HL-60 (cell line): ENCODE data around the gene SLC27A2.

Experiments used
- DNase-seq, 2 experiments: peaks; one replicate each; pipeline ENCODE4 v3.0.0-alpha.2; 2010 to 2020; ENCODE audit warnings: low read depth in 1 of 2, low spot score in 1 of 2
- H3K27ac ChIP-seq: fragments of 250-450 bp; sonication (Bioruptor Pico); replicated peaks from 2 replicates; pipeline ENCODE4 v1.5.1; 2020; ENCODE audit warnings: mild to moderate bottlenecking, moderate library complexity
- H3K27me3 ChIP-seq: fragments of 250-450 bp; sonication (Bioruptor Pico); 2 replicates; pipeline ENCODE4 v1.5.1; 2021; ENCODE audit warnings: mild to moderate bottlenecking, moderate library complexity; ENCODE audit not compliant: insufficient read depth, poor library complexity, severe bottlenecking
- H3K4me3 ChIP-seq: replicated peaks from 2 replicates; pipeline ENCODE4 v1.5.1; 2011; ENCODE audit warnings: mild to moderate bottlenecking, control low read depth, low read length; ENCODE audit not compliant: insufficient read depth
- GABPA ChIP-seq: IDR thresholded peaks from 2 replicates; pipeline ENCODE4 v1.6.1; 2012; ENCODE audit warnings: low read depth
- POLR2AphosphoS5 ChIP-seq: IDR thresholded peaks from 2 replicates; pipeline ENCODE4 v1.6.1; 2012; ENCODE audit warnings: low read depth
- SPI1 ChIP-seq: IDR thresholded peaks from 2 replicates; pipeline ENCODE4 v1.6.1; 2012; ENCODE audit warnings: low read depth, mild to moderate bottlenecking, borderline replicate concordance
- TF ChIP-seq, protein P1 (sequence below): IDR thresholded peaks from 2 replicates; pipeline ENCODE4 v1.6.1; 2012; ENCODE audit warnings: low read depth; ENCODE audit not compliant: insufficient replicate concordance
- TF ChIP-seq, protein P2 (sequence below): IDR thresholded peaks from one replicate; pipeline ENCODE4 v1.5.1; 2011; ENCODE audit warnings: low read length, control low read depth, inconsistent platforms; ENCODE audit not compliant: insufficient read depth

SLC27A2 gene

GRCh38 chr15:50189633-50190032 lies 7.6 kb downstream of the SLC27A2 start:
- DNase-seq: no peak
- H3K4me3 ChIP-seq: no peak overlapping the region
- no peaks in the 10 kb centered on the region for H3K27me3 ChIP-seq
- H3K27ac ChIP-seq: no peak overlapping the region
- TF ChIP-seq, protein P1, sequence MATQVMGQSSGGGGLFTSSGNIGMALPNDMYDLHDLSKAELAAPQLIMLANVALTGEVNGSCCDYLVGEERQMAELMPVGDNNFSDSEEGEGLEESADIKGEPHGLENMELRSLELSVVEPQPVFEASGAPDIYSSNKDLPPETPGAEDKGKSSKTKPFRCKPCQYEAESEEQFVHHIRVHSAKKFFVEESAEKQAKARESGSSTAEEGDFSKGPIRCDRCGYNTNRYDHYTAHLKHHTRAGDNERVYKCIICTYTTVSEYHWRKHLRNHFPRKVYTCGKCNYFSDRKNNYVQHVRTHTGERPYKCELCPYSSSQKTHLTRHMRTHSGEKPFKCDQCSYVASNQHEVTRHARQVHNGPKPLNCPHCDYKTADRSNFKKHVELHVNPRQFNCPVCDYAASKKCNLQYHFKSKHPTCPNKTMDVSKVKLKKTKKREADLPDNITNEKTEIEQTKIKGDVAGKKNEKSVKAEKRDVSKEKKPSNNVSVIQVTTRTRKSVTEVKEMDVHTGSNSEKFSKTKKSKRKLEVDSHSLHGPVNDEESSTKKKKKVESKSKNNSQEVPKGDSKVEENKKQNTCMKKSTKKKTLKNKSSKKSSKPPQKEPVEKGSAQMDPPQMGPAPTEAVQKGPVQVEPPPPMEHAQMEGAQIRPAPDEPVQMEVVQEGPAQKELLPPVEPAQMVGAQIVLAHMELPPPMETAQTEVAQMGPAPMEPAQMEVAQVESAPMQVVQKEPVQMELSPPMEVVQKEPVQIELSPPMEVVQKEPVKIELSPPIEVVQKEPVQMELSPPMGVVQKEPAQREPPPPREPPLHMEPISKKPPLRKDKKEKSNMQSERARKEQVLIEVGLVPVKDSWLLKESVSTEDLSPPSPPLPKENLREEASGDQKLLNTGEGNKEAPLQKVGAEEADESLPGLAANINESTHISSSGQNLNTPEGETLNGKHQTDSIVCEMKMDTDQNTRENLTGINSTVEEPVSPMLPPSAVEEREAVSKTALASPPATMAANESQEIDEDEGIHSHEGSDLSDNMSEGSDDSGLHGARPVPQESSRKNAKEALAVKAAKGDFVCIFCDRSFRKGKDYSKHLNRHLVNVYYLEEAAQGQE: no peak
- 0 out of 2 replicates have a peak, but pooled peaks have one; percentile 27 for TF ChIP-seq SPI1
- TF ChIP-seq, protein P2, sequence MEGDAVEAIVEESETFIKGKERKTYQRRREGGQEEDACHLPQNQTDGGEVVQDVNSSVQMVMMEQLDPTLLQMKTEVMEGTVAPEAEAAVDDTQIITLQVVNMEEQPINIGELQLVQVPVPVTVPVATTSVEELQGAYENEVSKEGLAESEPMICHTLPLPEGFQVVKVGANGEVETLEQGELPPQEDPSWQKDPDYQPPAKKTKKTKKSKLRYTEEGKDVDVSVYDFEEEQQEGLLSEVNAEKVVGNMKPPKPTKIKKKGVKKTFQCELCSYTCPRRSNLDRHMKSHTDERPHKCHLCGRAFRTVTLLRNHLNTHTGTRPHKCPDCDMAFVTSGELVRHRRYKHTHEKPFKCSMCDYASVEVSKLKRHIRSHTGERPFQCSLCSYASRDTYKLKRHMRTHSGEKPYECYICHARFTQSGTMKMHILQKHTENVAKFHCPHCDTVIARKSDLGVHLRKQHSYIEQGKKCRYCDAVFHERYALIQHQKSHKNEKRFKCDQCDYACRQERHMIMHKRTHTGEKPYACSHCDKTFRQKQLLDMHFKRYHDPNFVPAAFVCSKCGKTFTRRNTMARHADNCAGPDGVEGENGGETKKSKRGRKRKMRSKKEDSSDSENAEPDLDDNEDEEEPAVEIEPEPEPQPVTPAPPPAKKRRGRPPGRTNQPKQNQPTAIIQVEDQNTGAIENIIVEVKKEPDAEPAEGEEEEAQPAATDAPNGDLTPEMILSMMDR: no peak
- no peak for TF ChIP-seq POLR2AphosphoS5
- no peak for TF ChIP-seq GABPA

DNA sequence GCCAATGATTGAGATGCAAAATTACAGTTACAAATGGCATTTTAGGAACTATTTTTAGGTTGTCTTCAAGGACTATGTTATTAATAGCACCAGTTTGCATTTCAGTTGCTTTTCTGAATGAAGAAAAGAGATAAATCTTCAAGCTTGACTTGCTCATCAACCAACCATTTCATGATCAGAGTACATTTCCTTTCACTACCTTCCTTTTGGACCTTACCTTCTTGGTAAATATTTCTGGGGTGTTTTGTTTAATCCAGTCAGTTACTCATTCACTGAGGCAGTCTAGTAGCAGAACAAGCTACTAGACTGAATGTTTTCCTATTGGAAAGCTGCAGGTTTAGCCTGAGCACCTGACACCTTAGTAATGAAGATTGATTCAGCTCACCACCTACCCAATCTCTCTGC lies 8.2 kb downstream of the SLC27A2 start:
- no peak overlapping the region for H3K4me3 ChIP-seq
- no peak for TF ChIP-seq POLR2AphosphoS5

GRCh38 chr15:50190723-50191122 lies 8.7 kb downstream of the SLC27A2 start:
- H3K27ac ChIP-seq: no peak overlapping the region
- no peak for DNase-seq
- H3K4me3 ChIP-seq: no peak overlapping the region
- no peaks in the 10 kb centered on the region for H3K27me3 ChIP-seq
- TF ChIP-seq, protein P2: no peak
- TF ChIP-seq GABPA (no peak), POLR2AphosphoS5 (no peak), SPI1 (no peak)
- TF ChIP-seq, protein P1: no peak

More for the DNA sequence above, 8.2 kb downstream of the SLC27A2 start:
- no peak overlapping the region for H3K27ac ChIP-seq
- H3K27me3 ChIP-seq: no peaks in the 10 kb centered on the region
- no peak for DNase-seq

DNA sequence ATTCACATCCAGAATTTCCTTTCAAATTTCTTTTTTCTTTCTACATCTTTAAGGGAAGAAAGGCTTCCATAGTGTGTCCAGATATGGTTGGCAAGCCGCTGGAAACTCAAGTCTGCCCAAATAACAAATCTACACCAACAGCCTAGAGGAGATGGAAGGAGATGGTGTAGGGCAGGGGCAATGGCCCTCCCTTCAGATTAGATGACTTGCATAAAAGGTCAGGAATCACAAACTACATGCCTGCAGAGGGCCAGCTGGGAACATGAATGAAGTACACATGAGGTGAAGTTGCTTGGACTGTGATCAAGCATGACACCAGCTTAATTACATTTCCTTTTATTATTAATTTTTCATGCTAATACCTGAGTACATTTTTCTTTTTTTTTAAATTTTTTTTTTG lies 10.2 kb downstream of the SLC27A2 start:
- no peaks in the 10 kb centered on the region for H3K27me3 ChIP-seq
- H3K4me3 ChIP-seq: no peak overlapping the region
- no peak overlapping the region for H3K27ac ChIP-seq
- TF ChIP-seq, protein P2: no peak
- TF ChIP-seq SPI1: no peak
- no peak for TF ChIP-seq POLR2AphosphoS5
- TF ChIP-seq, protein P1: no peak
- DNase-seq: no peak
